Right atrium auricular region (tissue), 2 donors: ENCODE results near the gene KCNMA1. TPM values are rescaled to one million over a fixed set of nuclear protein-coding genes. Genes with fewer than 3 reads are reported as not detected.

Source experiments
- DNase-seq: peaks from one replicate; pipeline ENCODE4 v3.0.0-alpha.2; 2019; ENCODE audit warnings: low spot score
- H3K27ac ChIP-seq, 2 donors: fragments of 200-600 bp; sonication (generic); 1 replicate in 1 of 2; 2 replicates in 1 of 2; pipeline ENCODE4 v1.5.1; 2016 to 2019
- H3K27me3 ChIP-seq, 2 donors: fragments of 200-600 bp; sonication (generic); one replicate each; pipeline versions ENCODE4 v1.5.1 to v1.6.0; 2017 to 2019
- H3K36me3 ChIP-seq: fragments of 200-600 bp; sonication (generic); one replicate; pipeline ENCODE4 v1.5.1; 2016
- H3K4me1 ChIP-seq, 2 donors: fragments of 200-600 bp; sonication (generic); one replicate each; pipeline versions ENCODE4 v1.5.1 to v1.6.0; 2017 to 2019
- H3K4me3 ChIP-seq, 2 donors: fragments of 200-600 bp; sonication (generic); 1 replicate in 1 of 2; 2 replicates in 1 of 2; pipeline ENCODE4 v1.5.1; 2017 to 2019; ENCODE audit warnings: mild to moderate bottlenecking in 1 of 2, moderate library complexity in 1 of 2
- H3K9me3 ChIP-seq, 2 donors: fragments of 200-600 bp; sonication (generic); one replicate each; pipeline ENCODE4 v1.5.1; 2019
- CTCF ChIP-seq, 2 donors: fragments of 200-600 bp; sonication (generic); IDR thresholded peaks; one replicate each; pipeline ENCODE4 v1.5.1; 2019; ENCODE audit warnings: antibody characterized with exemption in 2 of 2
- total RNA-seq, 2 donors: library from RNA; depleted of rRNA; stranded (reverse); fragments of >200 nt; gene quantifications; one replicate each; pipeline ENCODE4 v1.1.0, GENCODE V29; 2016

Gene KCNMA1
- total RNA-seq, 2 donors from 2014 or later = 2.3 to 3.5 TPM

- Histone ChIP-seq H3K4me1 (no peaks in the 10 kb centered on the region), H3K4me3 (no peak overlapping the region), H3K27ac (no peak overlapping the region), H3K36me3 (no peaks in the 10 kb centered on the region), H3K27me3 (no peaks in the 10 kb centered on the region), H3K9me3 (no peaks in the 10 kb centered on the region)
- TF ChIP-seq CTCF (IDR thresholded peaks at IDR 0.05) = no peak
- no peak for DNase-seq
Observed at GRCh38 chr10:77228559-77228958, 409.0 kb downstream of the KCNMA1 start.

GRCh38 chr10:77226853-77227565 is 410.6 kb downstream of the KCNMA1 start:
- no peak for DNase-seq
- no peaks in the 10 kb centered on the region for H3K36me3 ChIP-seq
- no peak for TF ChIP-seq CTCF (IDR thresholded peaks at IDR 0.05)
- H3K4me3 ChIP-seq = no peak overlapping the region
- no peak overlapping the region for H3K27ac ChIP-seq
- H3K9me3 ChIP-seq = no peaks in the 10 kb centered on the region
- H3K27me3 ChIP-seq = no peaks in the 10 kb centered on the region
- H3K4me1 ChIP-seq = no peaks in the 10 kb centered on the region

GRCh38 chr10:77226452-77226851 is 411.2 kb downstream of the KCNMA1 start:
- H3K4me1 ChIP-seq = no peaks in the 10 kb centered on the region
- H3K27ac ChIP-seq = no peak overlapping the region
- H3K36me3 ChIP-seq = no peaks in the 10 kb centered on the region
- H3K4me3 ChIP-seq = no peak overlapping the region
- H3K9me3 ChIP-seq = no peaks in the 10 kb centered on the region
- TF ChIP-seq CTCF (IDR thresholded peaks at IDR 0.05) = no peak
- no peaks in the 10 kb centered on the region for H3K27me3 ChIP-seq
- DNase-seq = no peak

GRCh38 chr10:77226020-77226419 is 411.6 kb downstream of the KCNMA1 start:
- H3K4me3 ChIP-seq = no peak overlapping the region
- no peak for DNase-seq
- H3K27me3 ChIP-seq = no peaks in the 10 kb centered on the region
- no peak for TF ChIP-seq CTCF (IDR thresholded peaks at IDR 0.05)
- no peaks in the 10 kb centered on the region for H3K36me3 ChIP-seq
- H3K27ac ChIP-seq = no peak overlapping the region
- H3K9me3 ChIP-seq = no peaks in the 10 kb centered on the region
- H3K4me1 ChIP-seq = no peaks in the 10 kb centered on the region

- no peaks in the 10 kb centered on the region for H3K4me1 ChIP-seq
- H3K9me3 ChIP-seq = no peaks in the 10 kb centered on the region
- no peak for TF ChIP-seq CTCF (IDR thresholded peaks at IDR 0.05)
- H3K4me3 ChIP-seq = no peak overlapping the region
- no peaks in the 10 kb centered on the region for H3K27me3 ChIP-seq
- H3K27ac ChIP-seq = no peak overlapping the region
- no peaks in the 10 kb centered on the region for H3K36me3 ChIP-seq
- DNase-seq = no peak
Observed at GRCh38 chr10:77223526-77224460, 413.8 kb downstream of the KCNMA1 start.
